AG10803 (cell line): ENCODE measurements around the gene HCFC2.
"Not testable (repeated sequence)": the region's sequence is repeated elsewhere in the genome, so short reads cannot be mapped to it uniquely, and the experiment has no call there.

Source experiments
- DNase-seq: peaks from one replicate; pipeline ENCODE4 v3.0.0; 2010; ENCODE audit warnings: low read depth
- H3K4me3 ChIP-seq: 2 replicates; pipeline ENCODE4 v1.5.1; 2011; ENCODE audit warnings: mild to moderate bottlenecking, low read length, control low read depth
- CTCF ChIP-seq: conservative IDR thresholded peaks from 2 replicates; pipeline ENCODE4 v1.5.1; 2011; ENCODE audit warnings: mild to moderate bottlenecking, low read length, control low read depth, inconsistent platforms

Gene HCFC2

GRCh38 chr12:104064031-104064841 lies at the start of gene HCFC2:
Gene HCFC2, plus strand, starts transcription at chr12:104064531. Its CDS starts 30 bp downstream, at chr12:104064561.
- H3K4me3 ChIP-seq: peak within 1 kb of the TSS; percentile 96
- DNase-seq: peak; percentile 85
- TF ChIP-seq CTCF: no peak

GRCh38 chr12:104021862-104022261 lies 42.5 kb upstream of the HCFC2 start:
- not testable (repeated sequence) for DNase-seq, H3K4me3 ChIP-seq

DNA sequence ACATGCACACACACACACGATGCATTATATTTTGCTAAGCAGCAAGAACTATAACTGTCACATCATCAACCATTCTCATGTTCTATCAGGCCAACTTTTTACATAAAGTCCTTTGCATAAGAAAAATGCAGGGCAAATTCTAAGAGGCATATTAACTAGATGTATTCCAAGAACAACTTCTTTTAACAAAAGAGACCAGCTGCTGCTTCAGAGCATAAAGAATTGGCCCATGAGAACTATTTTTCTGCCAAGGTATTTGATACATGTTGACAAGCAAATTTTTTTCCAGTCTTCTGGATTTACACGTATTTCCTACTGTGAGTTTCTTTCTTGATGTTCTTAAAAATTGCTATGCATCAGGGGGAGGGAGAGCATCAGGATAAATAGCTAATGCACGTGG lies 41.5 kb upstream of the HCFC2 start:
- no peak for TF ChIP-seq CTCF
- no peak overlapping the region for H3K4me3 ChIP-seq
- DNase-seq: no peak

DNA sequence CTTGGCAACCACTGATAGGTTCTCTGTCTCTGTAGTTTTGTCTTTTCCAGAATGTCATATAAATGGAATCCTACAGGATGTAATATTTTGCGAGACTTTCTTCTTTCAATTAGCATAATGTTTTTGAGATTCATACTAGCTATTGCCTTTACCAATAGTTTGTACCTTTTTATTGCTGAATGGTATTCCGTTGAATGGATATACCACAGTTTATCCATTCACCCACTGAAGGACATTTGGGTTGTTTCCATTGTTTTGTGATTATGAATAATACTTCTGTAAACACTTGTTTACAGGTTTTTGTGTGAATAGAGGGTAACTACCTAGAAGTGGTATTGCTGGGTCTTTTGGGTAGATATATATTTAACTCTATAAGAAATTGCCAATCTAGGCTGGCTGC lies 40.6 kb upstream of the HCFC2 start:
- DNase-seq: no peak
- TF ChIP-seq CTCF: no peak
- no peak overlapping the region for H3K4me3 ChIP-seq

GRCh38 chr12:104024348-104024747 lies 40.0 kb upstream of the HCFC2 start:
- H3K4me3 ChIP-seq: no peak overlapping the region
- TF ChIP-seq CTCF: no peak
- no peak for DNase-seq

GRCh38 chr12:104025771-104026170 lies 38.6 kb upstream of the HCFC2 start:
- no peak for DNase-seq
- no peak overlapping the region for H3K4me3 ChIP-seq
- no peak for TF ChIP-seq CTCF

DNA sequence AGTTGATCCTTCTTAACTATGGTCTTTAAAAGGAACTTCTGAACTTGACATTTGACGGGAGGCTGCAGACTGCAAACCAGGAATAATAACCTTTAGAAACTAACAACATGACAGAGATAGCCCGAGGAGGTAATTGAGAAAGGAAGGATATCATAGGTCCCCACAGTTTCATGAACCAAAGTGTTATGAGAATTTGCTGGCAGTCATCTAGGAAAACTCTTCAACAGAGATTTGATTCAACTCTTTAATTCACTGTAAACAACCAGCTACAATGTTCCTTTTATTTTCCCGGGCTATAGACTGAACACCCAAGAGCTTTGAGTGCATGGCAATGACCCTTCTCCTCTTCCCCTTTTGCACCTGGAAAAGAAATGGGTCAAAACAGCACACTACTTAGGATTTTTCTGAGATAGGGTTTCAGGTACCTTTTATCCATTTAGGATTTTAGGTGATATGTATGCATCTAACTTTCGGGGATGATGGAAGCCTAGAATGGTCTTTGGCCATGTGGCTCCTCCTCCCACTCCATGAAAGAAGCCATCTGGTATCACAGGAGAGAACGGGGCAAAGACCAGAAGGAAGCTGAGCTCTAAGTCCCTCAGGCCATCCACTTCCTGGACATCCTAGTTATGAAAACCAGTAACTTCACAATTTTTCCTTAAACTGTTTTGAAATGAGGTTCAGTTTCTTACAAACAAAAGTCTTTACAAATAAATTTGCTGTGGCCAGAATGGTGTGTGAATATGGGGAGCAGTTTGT lies 37.3 kb upstream of the HCFC2 start:
- H3K4me3 ChIP-seq: no peak overlapping the region
- DNase-seq: no peak
- no peak for TF ChIP-seq CTCF

GRCh38 chr12:104030596-104030995 lies 33.7 kb upstream of the HCFC2 start:
- not testable (repeated sequence) for DNase-seq, H3K4me3 ChIP-seq

DNA sequence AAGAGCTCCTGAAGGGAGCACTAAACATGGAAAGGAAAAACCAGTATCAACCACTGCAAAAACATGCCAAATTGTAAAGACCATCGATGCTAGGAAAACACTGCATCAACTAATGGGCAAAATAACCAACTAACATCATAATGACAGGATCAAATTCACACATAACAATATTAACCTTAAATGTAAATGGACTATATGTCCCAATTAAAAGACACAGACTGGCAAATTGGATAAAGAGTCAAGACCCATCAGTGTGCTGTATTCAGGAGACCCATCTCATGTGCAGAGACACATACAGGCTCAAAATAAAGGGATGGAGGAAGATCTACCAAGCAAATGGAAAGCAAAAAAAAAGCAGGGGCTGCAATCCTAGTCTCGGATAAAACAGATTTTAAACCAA lies 28.2 kb upstream of the HCFC2 start:
- DNase-seq: not testable (repeated sequence)

GRCh38 chr12:104039769-104040168 lies 24.6 kb upstream of the HCFC2 start:
- not testable (repeated sequence) for H3K4me3 ChIP-seq, DNase-seq

More for the DNA sequence above, 28.2 kb upstream of the HCFC2 start:
- not testable (repeated sequence) for H3K4me3 ChIP-seq
